ENCODE measurements around the gene PIK3R1. TPM values are rescaled to one million over a fixed set of nuclear protein-coding genes. Genes with fewer than 3 reads are reported as not detected.
"Not testable (repeated sequence)": the region's sequence is repeated elsewhere in the genome, so short reads cannot be mapped to it uniquely, and the experiment has no call there.

Gene PIK3R1
- total and polyA plus RNA-seq, 4 experiments from 2014 or later, result 92.6 to 152 (median 125) TPM

DNA sequence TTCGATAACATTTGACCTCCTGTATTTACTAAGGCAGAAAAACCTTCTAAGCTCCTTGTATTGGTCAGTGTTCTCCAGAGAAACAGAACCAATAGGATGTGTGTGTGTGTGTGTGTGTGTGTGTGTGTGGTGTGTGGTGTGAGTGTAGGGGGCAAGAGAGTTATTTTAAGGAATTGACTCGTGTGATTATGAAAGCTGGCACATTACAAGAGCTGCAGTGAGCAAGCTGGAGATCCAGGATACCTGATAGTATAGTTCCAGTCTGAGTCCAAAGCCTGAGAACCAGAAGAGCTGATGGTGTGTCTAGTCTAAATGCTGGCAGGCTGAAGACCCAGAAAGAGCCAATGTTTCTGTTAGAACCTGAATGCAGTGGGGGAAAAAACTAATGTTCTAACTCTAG lies 21.2 kb upstream of the PIK3R1 start:
- H3K4me3 Mint-ChIP-seq, result no peak overlapping the region
- Histone ChIP-seq H3K27ac (ENCODE audit: low read depth, low read length) (no peak overlapping the region), H3K27me3 (ENCODE audit: insufficient read depth, low read length) (no peaks in the 10 kb centered on the region), H3K36me3 (ENCODE audit: insufficient read depth, low read length) (no peaks in the 10 kb centered on the region), H3K4me1 (ENCODE audit: insufficient read depth, low read length) (no peaks in the 10 kb centered on the region), H3K9me3 (ENCODE audit: control insufficient read depth in 1 of 2, low read length in 2 of 2) (no peaks in the 10 kb centered on the region), H3K4me3 (ENCODE audit: low read length in 2 of 2) (no peak overlapping the region)
- peaks cover 0 to 13% (median 10%) of the 10 kb centered on the region in 4 donors for H3K4me1 Mint-ChIP-seq
- CTCF ChIA-PET (ENCODE audit: partially characterized antibody), result interaction anchor here (0.5 kb wide), 1 partner anchor 43 kb away, joined by 3 read pairs; no protein-coding TSS in a partner anchor
- H3K27me3 Mint-ChIP-seq, result peaks cover 0 to 4% of the 10 kb centered on the region in 2 donors
- H3K36me3 Mint-ChIP-seq, result no peaks in the 10 kb centered on the region
- H3K27ac Mint-ChIP-seq, result no peak overlapping the region
- DNase-seq, result no peak
- POLR2A ChIA-PET (ENCODE audit: partially characterized antibody), result no interaction called here
- intact Hi-C loops (cut with micrococcal nuclease), result no loop called here
- H3K9me3 Mint-ChIP-seq, result peaks cover 0 to 4% (median 0%) of the 10 kb centered on the region in 8 donors

DNA sequence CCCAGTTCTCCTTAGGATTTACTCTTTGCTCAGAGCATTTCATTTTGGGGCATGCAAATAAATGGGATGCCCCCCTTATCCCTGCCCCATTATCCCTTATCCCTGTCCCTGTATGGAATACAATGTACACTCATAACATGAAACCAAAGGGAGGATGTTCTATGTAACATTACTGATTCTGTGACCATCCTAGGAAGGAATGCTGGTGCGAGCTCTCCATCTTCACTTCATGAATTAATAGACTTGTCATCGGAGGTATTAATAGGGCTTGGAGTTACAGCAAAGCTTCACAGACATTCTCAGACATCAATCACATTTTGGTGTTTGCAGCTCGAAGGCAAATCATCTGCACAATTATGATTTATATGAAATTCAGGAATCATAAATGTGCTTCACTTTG lies 20.4 kb upstream of the PIK3R1 start:
- no peak overlapping the region for H3K27ac Mint-ChIP-seq

DNA sequence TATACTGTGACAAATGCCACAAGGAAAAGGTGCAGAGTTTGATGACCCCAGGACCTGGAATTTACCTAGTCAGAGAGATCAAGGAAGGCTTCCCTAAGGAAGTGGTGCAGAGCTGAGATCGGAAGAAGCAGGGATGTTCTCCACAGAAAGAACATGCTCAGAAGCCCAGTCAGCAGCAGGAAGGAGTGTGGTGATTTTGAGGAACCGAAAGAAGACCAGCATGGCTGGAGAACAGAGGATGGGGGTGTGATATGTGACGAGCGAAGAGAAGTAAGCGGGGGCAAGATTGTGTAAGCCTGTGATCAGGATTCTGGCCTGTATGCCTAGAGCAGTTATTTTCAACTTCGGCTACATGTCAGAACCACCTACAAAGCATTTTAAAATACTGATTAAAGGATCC lies 18.7 kb upstream of the PIK3R1 start:
- CTCF ChIA-PET (ENCODE audit: partially characterized antibody), result no interaction called here
- Histone ChIP-seq H3K9me3 (ENCODE audit: control insufficient read depth in 1 of 2, low read length in 2 of 2) (no peaks in the 10 kb centered on the region), H3K4me1 (ENCODE audit: insufficient read depth, low read length) (no peaks in the 10 kb centered on the region), H3K36me3 (ENCODE audit: insufficient read depth, low read length) (no peaks in the 10 kb centered on the region), H3K27me3 (ENCODE audit: insufficient read depth, low read length) (no peaks in the 10 kb centered on the region), H3K4me3 (ENCODE audit: low read length in 2 of 2) (no peak overlapping the region), H3K27ac (ENCODE audit: low read depth, low read length) (no peak overlapping the region)
- Mint-ChIP-seq H3K9me3 (peaks cover 0 to 4% (median 0%) of the 10 kb centered on the region in 8 donors), H3K4me3 (no peak overlapping the region), H3K27me3 (peaks cover 0 to 2% of the 10 kb centered on the region in 2 donors), H3K4me1 (peaks cover 0 to 13% (median 10%) of the 10 kb centered on the region in 4 donors), H3K36me3 (no peaks in the 10 kb centered on the region), H3K27ac (peak overlapping the region in 1 of 7 donors; percentile 56)
- DNase-seq, result no peak
- POLR2A ChIA-PET (ENCODE audit: partially characterized antibody), result interaction anchor here (1.0 kb wide), 1 partner anchor 18 kb away, joined by 3 read pairs; the partner anchor contains the start of gene PIK3R1
- intact Hi-C loops (cut with micrococcal nuclease), result no loop called here

More for the DNA sequence above, 20.4 kb upstream of the PIK3R1 start:
- CTCF ChIA-PET (ENCODE audit: partially characterized antibody), result no interaction called here
- Mint-ChIP-seq H3K36me3 (no peaks in the 10 kb centered on the region), H3K27me3 (peaks cover 0 to 2% of the 10 kb centered on the region in 2 donors), H3K4me1 (peaks cover 0 to 13% (median 10%) of the 10 kb centered on the region in 4 donors), H3K9me3 (peaks cover 0 to 4% (median 0%) of the 10 kb centered on the region in 8 donors), H3K4me3 (no peak overlapping the region)
- intact Hi-C loops (cut with micrococcal nuclease), result no loop called here
- POLR2A ChIA-PET (ENCODE audit: partially characterized antibody), result no interaction called here
- Histone ChIP-seq H3K27ac (ENCODE audit: low read depth, low read length) (no peak overlapping the region), H3K9me3 (ENCODE audit: control insufficient read depth in 1 of 2, low read length in 2 of 2) (no peaks in the 10 kb centered on the region), H3K4me1 (ENCODE audit: insufficient read depth, low read length) (no peaks in the 10 kb centered on the region), H3K27me3 (ENCODE audit: insufficient read depth, low read length) (no peaks in the 10 kb centered on the region), H3K4me3 (ENCODE audit: low read length in 2 of 2) (no peak overlapping the region), H3K36me3 (ENCODE audit: insufficient read depth, low read length) (no peaks in the 10 kb centered on the region)
- DNase-seq, result no peak

DNA sequence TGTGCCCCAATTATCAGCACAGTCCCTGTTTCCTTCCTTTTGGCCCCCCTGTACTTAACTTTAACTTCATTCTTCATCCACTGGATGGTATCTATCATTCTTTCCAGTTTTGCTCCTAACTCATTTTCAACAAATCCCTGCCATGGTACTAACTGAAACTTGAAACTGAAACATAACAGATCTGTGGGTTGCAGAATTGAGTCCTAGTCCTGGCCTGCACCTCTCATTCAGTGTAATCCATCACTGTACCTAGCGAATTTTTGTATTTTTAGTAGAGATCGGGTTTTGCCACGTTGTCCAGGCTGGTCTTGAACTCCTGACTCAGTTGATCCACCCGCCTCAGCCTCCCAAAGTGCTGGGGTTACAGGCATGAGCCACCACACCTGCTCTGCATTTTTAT lies 15.3 kb upstream of the PIK3R1 start:
- no peak overlapping the region for H3K27ac ChIP-seq (ENCODE audit: low read depth, low read length)
- Mint-ChIP-seq H3K36me3 (no peaks in the 10 kb centered on the region), H3K4me1 (peaks cover 0 to 2% (median 0%) of the 10 kb centered on the region in 4 donors), H3K9me3 (peaks cover 0 to 3% (median 0%) of the 10 kb centered on the region in 8 donors), H3K27me3 (peaks cover 7 to 9% of the 10 kb centered on the region in 2 donors), H3K27ac (peak overlapping the region in 1 of 7 donors; percentile 2), H3K4me3 (no peak overlapping the region)
- no peak overlapping the region for H3K4me3 ChIP-seq (ENCODE audit: low read length in 2 of 2)
- CTCF ChIA-PET (ENCODE audit: partially characterized antibody), result interaction anchor here (1.0 kb wide), 1 partner anchor 71 kb away, joined by 3 read pairs; no protein-coding TSS in a partner anchor
- no peaks in the 10 kb centered on the region for H3K36me3 ChIP-seq (ENCODE audit: insufficient read depth, low read length)
- no peaks in the 10 kb centered on the region for H3K4me1 ChIP-seq (ENCODE audit: insufficient read depth, low read length)
- H3K27me3 ChIP-seq (ENCODE audit: insufficient read depth, low read length), result no peaks in the 10 kb centered on the region
- no peak for DNase-seq
- POLR2A ChIA-PET (ENCODE audit: partially characterized antibody), result no interaction called here
- intact Hi-C loops (cut with micrococcal nuclease), result no loop called here
- H3K9me3 ChIP-seq (ENCODE audit: control insufficient read depth in 1 of 2, low read length in 2 of 2), result no peaks in the 10 kb centered on the region

DNA sequence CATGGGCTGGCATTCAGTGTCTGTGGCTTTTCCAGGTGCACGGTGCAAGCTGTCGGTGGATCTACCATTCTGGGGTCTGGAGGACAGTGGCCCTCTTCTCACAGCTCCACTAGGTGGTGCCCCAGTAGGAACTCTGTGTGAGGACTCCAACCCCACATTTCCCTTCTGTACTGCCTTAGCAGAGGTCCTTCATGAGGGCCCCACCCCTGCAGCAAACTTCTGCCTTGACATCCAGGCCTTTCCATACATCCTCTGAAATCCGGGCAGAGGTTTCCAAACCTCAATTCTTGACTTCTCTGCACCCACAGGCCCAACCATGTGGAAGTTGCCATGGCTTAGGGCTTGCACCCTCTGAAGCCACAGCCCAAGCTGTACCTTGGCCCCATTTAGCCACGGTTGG lies 4.9 kb upstream of the PIK3R1 start:
- ChIA-PET POLR2A (ENCODE audit: partially characterized antibody) (interaction anchor here (0.6 to 1.3 kb wide), 2 partner anchors 45 to 89 kb away, joined by 3 to 4 read pairs; no protein-coding TSS in a partner anchor), CTCF (ENCODE audit: partially characterized antibody) (interaction anchor here (2.2 kb wide), 1 partner anchor 35 kb away, joined by 5 read pairs; no protein-coding TSS in a partner anchor)
- not testable (repeated sequence) for H3K9me3 ChIP-seq (ENCODE audit: control insufficient read depth in 1 of 2, low read length in 2 of 2); H3K27me3 ChIP-seq (ENCODE audit: insufficient read depth, low read length); H3K27me3 Mint-ChIP-seq; H3K9me3 Mint-ChIP-seq; H3K4me3 Mint-ChIP-seq; H3K36me3 Mint-ChIP-seq; H3K4me1 ChIP-seq (ENCODE audit: insufficient read depth, low read length); H3K27ac ChIP-seq (ENCODE audit: low read depth, low read length); H3K27ac Mint-ChIP-seq; DNase-seq; H3K36me3 ChIP-seq (ENCODE audit: insufficient read depth, low read length); H3K4me3 ChIP-seq (ENCODE audit: low read length in 2 of 2)
- intact Hi-C loops (cut with micrococcal nuclease), result loop anchor here (10.0 kb wide), 1 partner anchor 1154 kb away; the partner anchor contains the start of genes AK6, RAD17 and TAF9
- peaks cover 7 to 14% (median 11%) of the 10 kb centered on the region in 4 donors for H3K4me1 Mint-ChIP-seq

DNA sequence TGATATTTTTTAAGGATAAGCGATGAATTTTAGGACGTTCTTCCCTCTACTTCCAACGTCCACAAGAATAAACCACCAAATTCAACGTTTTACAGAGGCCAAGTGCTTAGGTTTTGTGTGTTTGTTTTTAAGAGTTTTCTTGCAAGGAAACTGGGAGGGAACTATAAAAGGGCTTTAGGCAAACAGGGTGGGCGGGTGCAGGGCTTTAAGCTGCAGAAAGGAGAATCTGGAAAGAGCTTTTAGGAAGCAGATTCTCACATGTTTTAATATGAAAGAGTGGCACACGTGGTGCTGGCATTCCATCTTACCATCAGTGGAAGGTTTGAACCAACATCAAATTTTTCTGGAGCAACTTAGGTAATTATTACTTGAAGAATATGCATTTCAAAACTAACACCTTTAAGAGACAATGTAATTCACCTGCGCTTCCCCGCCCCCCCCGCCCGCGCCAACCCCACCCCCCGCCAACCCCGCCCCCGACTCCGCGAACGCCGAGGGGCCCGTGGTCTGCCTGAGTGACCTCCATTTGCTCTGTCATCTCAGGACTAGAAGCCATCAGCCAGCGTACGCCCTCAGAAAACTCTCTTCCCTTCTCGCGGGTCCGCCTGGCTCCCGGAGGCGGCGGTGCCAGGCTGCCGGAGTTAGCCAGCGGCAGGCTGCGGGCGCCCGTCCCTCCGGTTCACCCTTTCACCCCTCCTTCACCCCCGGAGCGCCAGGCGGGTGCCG lies 911 bp upstream of the PIK3R1 start:
- peak overlapping the region; percentile 60 to 89 for H3K4me3 ChIP-seq (ENCODE audit: low read length in 2 of 2)
- intact Hi-C loops (cut with micrococcal nuclease), result loop anchor here (1.0 to 10.0 kb wide), 6 partner anchors 41 to 1150 kb away; partner anchors contain the start of genes AK6, RAD17 and TAF9
- Mint-ChIP-seq H3K27me3 (no peaks in the 10 kb centered on the region), H3K36me3 (peaks cover 6 to 23% of the 10 kb centered on the region in 2 donors), H3K4me1 (peaks cover 32 to 46% (median 39%) of the 10 kb centered on the region in 4 donors), H3K27ac (peak overlapping the region; percentile 91 to 96 (median 95)), H3K4me3 (peak overlapping the region; percentile 88 to 97 (median 94)), H3K9me3 (peaks cover 0 to 7% (median 0%) of the 10 kb centered on the region in 8 donors)
- peak overlapping the region; percentile 80 for H3K27ac ChIP-seq (ENCODE audit: low read depth, low read length)
- H3K27me3 ChIP-seq (ENCODE audit: insufficient read depth, low read length), result no peaks in the 10 kb centered on the region
- no peaks in the 10 kb centered on the region for H3K9me3 ChIP-seq (ENCODE audit: control insufficient read depth in 1 of 2, low read length in 2 of 2)
- no peaks in the 10 kb centered on the region for H3K36me3 ChIP-seq (ENCODE audit: insufficient read depth, low read length)
- ChIA-PET CTCF (ENCODE audit: partially characterized antibody) (interaction anchor here (0.8 to 5.6 kb wide), 13 partner anchors 10 to 1056 kb away, joined by 3 to 58 read pairs (median 5); no protein-coding TSS in a partner anchor), POLR2A (ENCODE audit: partially characterized antibody) (interaction anchor here (0.9 to 6.9 kb wide), 21 partner anchors 10 to 1210 kb away, joined by 3 to 73 read pairs (median 13); no protein-coding TSS in a partner anchor)
- no peak for DNase-seq
- H3K4me1 ChIP-seq (ENCODE audit: insufficient read depth, low read length), result peaks cover 36% of the 10 kb centered on the region

DNA sequence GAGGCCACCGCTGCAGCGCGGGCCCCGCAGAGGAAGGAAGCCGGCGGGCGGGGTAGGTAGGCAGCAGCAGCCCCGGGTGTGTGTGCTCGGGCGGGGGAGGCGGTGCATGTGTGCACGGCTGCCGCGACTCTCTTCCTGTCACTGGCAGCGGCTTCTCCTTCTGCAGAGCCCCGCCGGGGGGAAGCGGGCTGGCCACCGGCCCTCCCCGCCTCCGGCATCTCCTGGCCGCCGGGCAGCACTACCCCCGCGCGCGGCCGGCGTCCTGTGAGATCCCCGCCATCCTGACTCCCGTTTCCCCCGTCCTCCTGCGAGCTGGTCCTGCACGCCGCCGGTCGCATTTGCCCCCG lies 315 bp downstream of the PIK3R1 start:
- H3K4me3 Mint-ChIP-seq, result peak overlapping the region; percentile 67 to 96 (median 93)
- peak overlapping the region; percentile 80 for H3K27ac ChIP-seq (ENCODE audit: low read depth, low read length)
- H3K9me3 Mint-ChIP-seq, result peaks cover 0 to 5% (median 1%) of the 10 kb centered on the region in 8 donors
- peaks cover 39 to 53% (median 48%) of the 10 kb centered on the region in 4 donors for H3K4me1 Mint-ChIP-seq
- peak in 2 of 5 donors; percentile 87 to 88 for DNase-seq
- peaks cover 14 to 31% of the 10 kb centered on the region in 2 donors for H3K36me3 Mint-ChIP-seq
- H3K36me3 ChIP-seq (ENCODE audit: insufficient read depth, low read length), result peaks cover 5% of the 10 kb centered on the region
- POLR2A ChIA-PET (ENCODE audit: partially characterized antibody), result interaction anchor here (0.6 to 6.9 kb wide), 28 partner anchors 8 to 1211 kb away, joined by 3 to 73 read pairs (median 10); no protein-coding TSS in a partner anchor
- CTCF ChIA-PET (ENCODE audit: partially characterized antibody), result interaction anchor here (0.7 to 5.6 kb wide), 19 partner anchors 9 to 1057 kb away, joined by 3 to 58 read pairs (median 8); no protein-coding TSS in a partner anchor
- H3K27ac Mint-ChIP-seq, result peak overlapping the region in 3 of 7 donors; percentile 29 to 93 (median 30)
- no peaks in the 10 kb centered on the region for H3K27me3 ChIP-seq (ENCODE audit: insufficient read depth, low read length)
- intact Hi-C loops (cut with micrococcal nuclease), result loop anchor here (1.0 to 10.0 kb wide), 7 partner anchors 23 to 1149 kb away; partner anchors contain the start of genes AK6, RAD17 and TAF9
- peak overlapping the region; percentile 85 to 89 for H3K4me3 ChIP-seq (ENCODE audit: low read length in 2 of 2)
- no peaks in the 10 kb centered on the region for H3K27me3 Mint-ChIP-seq
- H3K9me3 ChIP-seq (ENCODE audit: control insufficient read depth in 1 of 2, low read length in 2 of 2), result no peaks in the 10 kb centered on the region
- peaks cover 47% of the 10 kb centered on the region for H3K4me1 ChIP-seq (ENCODE audit: insufficient read depth, low read length)

Measured in CD4-positive, alpha-beta memory T cell (primary cell).